RWPE1 (cell line): Measurements from ENCODE around the gene GET3.

ENCODE experiments used
- CTCF ChIA-PET: fragments of 350-600 bp; sonication (Branson Sonifier 250); formaldehyde crosslinking; extraction: SDS; loops from one replicate; lab custom pipeline; 2021; lab: Yijun Ruan, JAX
- POLR2A ChIA-PET: fragments of 400-600 bp; formaldehyde crosslinking; extraction: SDS; loops from one replicate; lab custom pipeline; 2020; ENCODE audit warnings: antibody characterized with exemption; ENCODE audit not compliant: low non-redundant PET; lab: Yijun Ruan, JAX
- DNase-seq: peaks from one replicate; pipeline ENCODE4 v3.0.0; 2012; ENCODE audit warnings: low spot score
- H3K27ac ChIP-seq: fragments of 450-650 bp; 2 replicates; pipeline ENCODE4 v1.5.1; 2017
- TF ChIP-seq, protein P1 (sequence below): fragments of 450-650 bp; conservative IDR thresholded peaks from 2 replicates; pipeline ENCODE4 v1.5.1; 2017; ENCODE audit warnings: low read depth, mild to moderate bottlenecking

GET3 gene

DNA sequence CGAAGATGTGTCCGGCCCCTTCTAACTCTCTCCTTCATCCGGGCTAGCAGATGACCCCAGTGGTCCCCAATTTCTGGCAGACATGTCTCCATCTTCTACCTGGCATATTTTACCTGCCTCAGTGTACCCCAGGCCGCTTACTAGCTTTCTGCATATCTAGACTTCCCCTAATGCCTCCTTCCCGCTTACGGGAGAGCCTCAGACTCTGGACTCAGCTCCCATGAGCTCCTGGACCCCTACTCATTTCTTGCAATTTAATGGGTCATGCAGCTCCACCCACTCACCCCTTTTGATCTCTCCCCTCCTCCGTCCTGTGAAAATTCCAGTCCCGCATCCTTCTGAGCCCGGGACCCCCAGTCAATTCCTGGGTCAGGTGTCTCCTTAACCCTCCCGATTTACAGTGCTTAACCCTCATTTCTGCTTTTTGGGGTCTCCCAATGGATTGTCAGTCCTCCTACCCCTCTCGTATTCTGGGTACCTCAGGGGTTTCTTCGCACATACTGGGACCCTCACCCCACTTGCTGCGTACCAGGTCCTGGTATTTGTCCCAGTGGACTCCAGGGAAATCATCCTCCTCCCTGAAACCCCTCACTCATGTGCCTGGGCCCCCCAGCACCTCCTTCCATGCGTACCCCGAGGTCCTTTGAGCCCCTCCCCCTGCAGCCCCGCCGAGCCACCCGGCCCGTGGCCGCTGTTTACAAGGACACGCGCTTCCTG lies 53.5 kb downstream of the GET3 start:
- no peak for DNase-seq
- CTCF ChIA-PET, result interaction anchor here (0.5 to 3.6 kb wide), 4 partner anchors 14 to 936 kb away, joined by 3 to 40 read pairs (median 5); no protein-coding TSS in a partner anchor
- POLR2A ChIA-PET, result interaction anchor here (1.8 to 7.3 kb wide), 3 partner anchors 8 to 16 kb away, joined by 7 to 120 read pairs (median 16); partner anchors contain the start of gene HOOK2
- peak overlapping the region; percentile 100 for H3K27ac ChIP-seq
- TF ChIP-seq, protein P1, sequence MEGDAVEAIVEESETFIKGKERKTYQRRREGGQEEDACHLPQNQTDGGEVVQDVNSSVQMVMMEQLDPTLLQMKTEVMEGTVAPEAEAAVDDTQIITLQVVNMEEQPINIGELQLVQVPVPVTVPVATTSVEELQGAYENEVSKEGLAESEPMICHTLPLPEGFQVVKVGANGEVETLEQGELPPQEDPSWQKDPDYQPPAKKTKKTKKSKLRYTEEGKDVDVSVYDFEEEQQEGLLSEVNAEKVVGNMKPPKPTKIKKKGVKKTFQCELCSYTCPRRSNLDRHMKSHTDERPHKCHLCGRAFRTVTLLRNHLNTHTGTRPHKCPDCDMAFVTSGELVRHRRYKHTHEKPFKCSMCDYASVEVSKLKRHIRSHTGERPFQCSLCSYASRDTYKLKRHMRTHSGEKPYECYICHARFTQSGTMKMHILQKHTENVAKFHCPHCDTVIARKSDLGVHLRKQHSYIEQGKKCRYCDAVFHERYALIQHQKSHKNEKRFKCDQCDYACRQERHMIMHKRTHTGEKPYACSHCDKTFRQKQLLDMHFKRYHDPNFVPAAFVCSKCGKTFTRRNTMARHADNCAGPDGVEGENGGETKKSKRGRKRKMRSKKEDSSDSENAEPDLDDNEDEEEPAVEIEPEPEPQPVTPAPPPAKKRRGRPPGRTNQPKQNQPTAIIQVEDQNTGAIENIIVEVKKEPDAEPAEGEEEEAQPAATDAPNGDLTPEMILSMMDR, result no peak

- CTCF ChIA-PET, result interaction anchor here (0.5 to 3.6 kb wide), 6 partner anchors 9 to 937 kb away, joined by 3 to 40 read pairs (median 6); no protein-coding TSS in a partner anchor
- POLR2A ChIA-PET, result interaction anchor here (0.6 to 7.3 kb wide), 5 partner anchors 9 to 123 kb away, joined by 3 to 120 read pairs (median 7); partner anchors contain the start of gene HOOK2
- peak; percentile 89 for DNase-seq
- peak within 1 kb of the TSS; percentile 100 for H3K27ac ChIP-seq
- TF ChIP-seq, protein P1, result no peak
Observed at GRCh38 chr19:12791345-12792050, 54.2 kb downstream of the GET3 start, which contains the start of gene JUNB. Gene JUNB, plus strand, starts transcription at chr19:12791486. Its CDS starts 286 bp downstream, at chr19:12791772.

DNA sequence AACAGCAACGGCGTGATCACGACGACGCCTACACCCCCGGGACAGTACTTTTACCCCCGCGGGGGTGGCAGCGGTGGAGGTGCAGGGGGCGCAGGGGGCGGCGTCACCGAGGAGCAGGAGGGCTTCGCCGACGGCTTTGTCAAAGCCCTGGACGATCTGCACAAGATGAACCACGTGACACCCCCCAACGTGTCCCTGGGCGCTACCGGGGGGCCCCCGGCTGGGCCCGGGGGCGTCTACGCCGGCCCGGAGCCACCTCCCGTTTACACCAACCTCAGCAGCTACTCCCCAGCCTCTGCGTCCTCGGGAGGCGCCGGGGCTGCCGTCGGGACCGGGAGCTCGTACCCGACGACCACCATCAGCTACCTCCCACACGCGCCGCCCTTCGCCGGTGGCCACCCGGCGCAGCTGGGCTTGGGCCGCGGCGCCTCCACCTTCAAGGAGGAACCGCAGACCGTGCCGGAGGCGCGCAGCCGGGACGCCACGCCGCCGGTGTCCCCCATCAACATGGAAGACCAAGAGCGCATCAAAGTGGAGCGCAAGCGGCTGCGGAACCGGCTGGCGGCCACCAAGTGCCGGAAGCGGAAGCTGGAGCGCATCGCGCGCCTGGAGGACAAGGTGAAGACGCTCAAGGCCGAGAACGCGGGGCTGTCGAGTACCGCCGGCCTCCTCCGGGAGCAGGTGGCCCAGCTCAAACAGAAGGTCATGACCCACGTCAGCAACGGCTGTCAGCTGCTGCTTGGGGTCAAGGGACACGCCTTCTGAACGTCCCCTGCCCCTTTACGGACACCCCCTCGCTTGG lies 55.0 kb downstream of the GET3 start:
- CTCF ChIA-PET, result interaction anchor here (0.6 to 3.6 kb wide), 4 partner anchors 9 to 58 kb away, joined by 3 to 40 read pairs (median 7); partner anchors contain the start of gene TRIR
- POLR2A ChIA-PET, result interaction anchor here (0.6 to 7.3 kb wide), 6 partner anchors 9 to 124 kb away, joined by 3 to 120 read pairs (median 11); partner anchors contain the start of gene HOOK2
- no peak for DNase-seq
- TF ChIP-seq, protein P1, result no peak
- peak overlapping the region; percentile 100 for H3K27ac ChIP-seq

DNA sequence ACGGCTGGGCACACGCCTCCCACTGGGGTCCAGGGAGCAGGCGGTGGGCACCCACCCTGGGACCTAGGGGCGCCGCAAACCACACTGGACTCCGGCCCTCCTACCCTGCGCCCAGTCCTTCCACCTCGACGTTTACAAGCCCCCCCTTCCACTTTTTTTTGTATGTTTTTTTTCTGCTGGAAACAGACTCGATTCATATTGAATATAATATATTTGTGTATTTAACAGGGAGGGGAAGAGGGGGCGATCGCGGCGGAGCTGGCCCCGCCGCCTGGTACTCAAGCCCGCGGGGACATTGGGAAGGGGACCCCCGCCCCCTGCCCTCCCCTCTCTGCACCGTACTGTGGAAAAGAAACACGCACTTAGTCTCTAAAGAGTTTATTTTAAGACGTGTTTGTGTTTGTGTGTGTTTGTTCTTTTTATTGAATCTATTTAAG lies 55.6 kb downstream of the GET3 start:
- CTCF ChIA-PET, result interaction anchor here (0.6 to 3.6 kb wide), 5 partner anchors 10 to 129 kb away, joined by 3 to 40 read pairs (median 3); partner anchors contain the start of gene HOOK2
- peak overlapping the region; percentile 100 for H3K27ac ChIP-seq
- POLR2A ChIA-PET, result interaction anchor here (0.9 to 7.3 kb wide), 4 partner anchors 10 to 26 kb away, joined by 3 to 120 read pairs (median 11); partner anchors contain the start of gene HOOK2
- TF ChIP-seq, protein P1, result no peak
- DNase-seq, result no peak

- ChIA-PET CTCF (interaction anchor here (0.6 to 3.6 kb wide), 7 partner anchors 11 to 162 kb away, joined by 3 to 40 read pairs (median 3); partner anchors contain the start of gene HOOK2), POLR2A (interaction anchor here (0.8 to 7.3 kb wide), 3 partner anchors 11 to 79 kb away, joined by 11 to 120 read pairs (median 15); partner anchors contain the start of gene HOOK2)
- TF ChIP-seq, protein P1, result no peak
- peak; percentile 92 for DNase-seq
- peak overlapping the region; percentile 100 for H3K27ac ChIP-seq
Observed at GRCh38 chr19:12793290-12794195, 56.2 kb downstream of the GET3 start.
